ENCODE measurements around the gene UBE2J1. TPM values are rescaled to one million over a fixed set of nuclear protein-coding genes. Genes with fewer than 3 reads are reported as not detected.

Gene UBE2J1
- total RNA-seq, 1 experiment from 2014 or later: 39.4 TPM

- no peak for DNase-seq (ENCODE audit: low spot score)
Measured at GRCh38 chr6:89364586-89364985, 12.1 kb upstream of the UBE2J1 start.

GRCh38 chr6:89361171-89361570 lies 8.6 kb upstream of the UBE2J1 start:
- no peak for DNase-seq (ENCODE audit: low spot score)

GRCh38 chr6:89360415-89360999 lies 8.0 kb upstream of the UBE2J1 start:
- peak; percentile 65 for DNase-seq (ENCODE audit: low spot score)

GRCh38 chr6:89359561-89359960 lies 7.0 kb upstream of the UBE2J1 start:
- DNase-seq (ENCODE audit: low spot score): no peak

DNA sequence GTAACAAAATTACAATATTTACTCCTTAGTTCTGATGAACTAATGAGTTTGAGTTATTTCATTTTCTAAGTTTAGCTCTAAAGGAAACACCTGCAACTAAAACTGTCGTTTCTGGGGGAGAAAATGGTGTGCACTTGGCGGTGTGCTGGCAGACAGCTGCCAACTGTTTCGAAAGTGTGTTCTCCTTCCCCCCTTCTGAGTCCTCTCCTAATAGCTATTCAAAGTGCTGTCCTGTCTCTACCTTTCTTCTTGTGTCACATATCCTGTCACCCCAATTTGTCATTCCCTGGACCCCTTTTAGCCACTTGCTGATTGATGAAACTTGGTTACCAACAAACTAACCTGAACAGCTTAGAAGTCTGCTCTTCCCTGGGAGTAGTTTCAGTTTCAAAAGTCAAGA lies 4.9 kb upstream of the UBE2J1 start:
- DNase-seq (ENCODE audit: low spot score): no peak

GRCh38 chr6:89356642-89357170 lies 4.2 kb upstream of the UBE2J1 start:
- no peak for DNase-seq (ENCODE audit: low spot score)

GRCh38 chr6:89355511-89356194 lies 3.1 kb upstream of the UBE2J1 start:
- no peak for DNase-seq (ENCODE audit: low spot score)

GRCh38 chr6:89353702-89354392 lies 1.3 kb upstream of the UBE2J1 start:
- no peak for DNase-seq (ENCODE audit: low spot score)

GRCh38 chr6:89353118-89353556 lies 615 bp upstream of the UBE2J1 start:
- DNase-seq (ENCODE audit: low spot score): no peak

- DNase-seq (ENCODE audit: low spot score): no peak
Measured at GRCh38 chr6:89351671-89352277, 748 bp downstream of the UBE2J1 start.

DNA sequence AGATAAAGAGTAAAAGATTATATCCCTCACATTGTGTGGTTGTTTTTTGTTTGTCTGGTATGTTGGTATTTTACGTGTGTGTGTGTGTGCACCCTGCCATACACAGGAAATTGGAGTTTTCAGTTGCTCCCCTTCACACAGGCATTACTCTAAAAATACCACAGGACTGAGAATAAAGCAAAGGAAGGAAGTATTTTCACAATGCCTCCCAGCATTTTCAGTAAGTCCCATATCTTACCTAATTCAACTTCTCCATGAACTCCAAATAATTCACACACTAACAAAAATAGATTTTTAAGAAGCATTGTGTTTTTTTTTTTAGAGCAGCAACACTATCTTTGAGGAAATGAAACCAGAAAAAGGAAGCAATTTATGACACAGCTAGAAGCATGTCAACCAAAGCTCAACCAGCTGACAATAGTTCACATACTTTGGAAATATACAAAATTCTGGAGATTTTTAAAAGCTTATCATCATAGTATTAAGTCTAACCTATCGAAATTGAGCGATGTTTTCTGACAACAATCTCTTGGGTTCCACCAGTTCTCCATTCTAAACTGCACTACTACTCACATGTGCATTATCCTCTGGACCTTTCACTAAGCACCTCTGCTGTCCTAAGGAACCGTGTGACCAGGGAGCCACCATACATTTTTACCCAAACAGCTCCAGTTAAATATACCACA lies 2.1 kb downstream of the UBE2J1 start:
- DNase-seq (ENCODE audit: low spot score): no peak

- DNase-seq (ENCODE audit: low spot score): no peak
Measured at GRCh38 chr6:89348372-89348771, 4.2 kb downstream of the UBE2J1 start.

DNA sequence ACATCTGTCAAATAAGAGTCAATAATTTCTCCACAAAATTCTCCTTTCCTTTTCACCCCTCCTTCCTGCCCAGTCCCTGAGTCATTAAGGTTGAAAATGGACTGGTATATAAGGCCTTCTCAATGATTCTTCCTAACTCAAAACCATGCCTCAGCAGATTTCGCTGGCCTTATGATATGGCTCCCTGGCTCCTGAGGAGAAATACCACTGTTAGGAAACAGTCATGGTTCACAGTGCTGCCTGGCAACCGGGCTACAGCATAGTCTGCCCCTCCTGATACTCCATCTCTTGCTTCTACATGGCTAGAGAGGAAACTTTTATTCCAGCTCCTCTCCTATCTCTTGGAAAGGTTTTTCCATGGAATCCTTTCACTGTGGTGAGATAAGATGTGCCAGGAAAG lies 4.7 kb downstream of the UBE2J1 start:
- no peak for DNase-seq (ENCODE audit: low spot score)

DNA sequence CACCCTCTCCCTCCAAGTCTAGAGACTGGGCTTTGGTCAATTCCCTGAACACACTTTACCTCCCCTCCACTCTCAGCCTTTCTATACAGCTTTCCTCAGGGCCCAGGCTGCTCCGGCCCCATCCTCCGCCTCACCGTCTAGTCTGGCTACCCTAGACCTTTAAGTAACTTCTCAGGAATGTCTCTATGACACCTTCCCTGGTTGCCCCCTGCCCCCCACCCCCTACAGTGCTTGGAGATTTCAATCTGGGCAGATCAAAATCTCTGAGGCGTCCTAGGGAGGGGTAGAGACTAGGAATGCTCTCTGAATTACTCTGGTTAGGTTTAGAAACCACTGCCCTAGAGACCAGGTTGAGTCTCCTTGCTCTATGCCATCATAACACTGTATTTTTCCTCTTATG lies 6.1 kb downstream of the UBE2J1 start:
- DNase-seq (ENCODE audit: low spot score): no peak

GRCh38 chr6:89339565-89339964 lies 13.0 kb downstream of the UBE2J1 start:
- no peak for DNase-seq (ENCODE audit: low spot score)

DNA sequence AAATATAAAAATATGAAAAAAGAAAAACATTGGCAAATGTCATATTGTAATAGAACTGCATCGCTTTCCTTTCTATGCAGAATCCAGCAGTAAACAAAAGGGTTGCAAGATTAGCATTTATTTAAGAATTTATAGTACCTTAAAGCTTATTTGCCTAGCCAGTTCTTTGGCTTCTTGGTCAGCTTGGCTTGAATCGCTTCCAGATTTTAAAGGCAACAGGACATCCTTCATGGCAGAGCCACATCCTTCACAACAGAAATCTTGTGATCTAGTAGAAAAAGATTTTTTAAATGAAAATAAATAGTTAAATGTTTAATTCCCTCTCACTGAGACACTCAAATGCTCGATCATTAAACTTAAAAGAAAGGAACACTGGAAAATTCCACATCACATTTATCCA lies 17.4 kb downstream of the UBE2J1 start:
- no peak for DNase-seq (ENCODE audit: low spot score)

GRCh38 chr6:89330910-89331309 lies 21.6 kb downstream of the UBE2J1 start:
- no peak for DNase-seq (ENCODE audit: low spot score)

GRCh38 chr6:89328976-89329375 lies 23.5 kb downstream of the UBE2J1 start:
- DNase-seq (ENCODE audit: low spot score): no peak

DNA sequence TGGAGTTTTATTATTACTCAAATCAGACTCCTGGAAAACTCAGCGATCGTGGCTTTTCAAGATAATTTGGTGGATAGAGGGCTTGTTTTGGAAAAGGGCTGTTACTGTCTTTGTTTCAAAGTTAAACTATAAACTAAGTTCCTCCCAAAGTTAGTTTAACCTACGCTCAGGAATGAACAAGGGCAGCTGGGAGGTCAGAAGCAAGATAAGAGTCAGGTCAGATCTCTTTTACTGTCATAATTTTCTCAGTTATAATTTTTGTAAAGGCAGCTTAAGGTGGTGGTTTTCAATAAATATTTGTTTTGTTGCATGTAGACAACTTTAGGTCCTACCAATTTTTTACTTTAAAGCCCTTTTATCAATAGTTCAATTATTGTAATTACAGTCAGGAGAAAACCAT lies 28.2 kb downstream of the UBE2J1 start:
- DNase-seq (ENCODE audit: low spot score): no peak

DNA sequence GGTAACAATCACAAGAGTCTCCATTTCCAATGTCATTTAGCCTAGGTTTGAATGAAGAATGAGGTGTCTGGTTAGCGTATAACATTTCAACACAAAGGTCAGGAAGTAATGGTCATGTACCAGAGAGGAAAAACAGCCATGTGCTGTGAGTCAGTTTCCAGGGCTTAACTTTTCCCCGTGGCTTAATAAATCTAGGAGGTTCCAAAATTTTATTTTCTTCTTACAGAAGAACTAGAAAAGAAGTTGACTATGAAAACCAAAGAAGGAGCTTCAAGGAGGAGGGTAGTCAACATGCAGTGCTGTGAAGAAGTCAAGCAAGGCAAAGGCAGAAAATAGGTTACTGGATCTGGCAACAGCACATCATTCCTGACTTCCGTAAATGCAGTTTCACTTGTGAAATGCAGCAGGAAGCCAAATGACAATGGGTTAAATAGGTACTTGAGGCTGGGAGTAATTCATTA lies 29.0 kb downstream of the UBE2J1 start:
- DNase-seq (ENCODE audit: low spot score): no peak

DNA sequence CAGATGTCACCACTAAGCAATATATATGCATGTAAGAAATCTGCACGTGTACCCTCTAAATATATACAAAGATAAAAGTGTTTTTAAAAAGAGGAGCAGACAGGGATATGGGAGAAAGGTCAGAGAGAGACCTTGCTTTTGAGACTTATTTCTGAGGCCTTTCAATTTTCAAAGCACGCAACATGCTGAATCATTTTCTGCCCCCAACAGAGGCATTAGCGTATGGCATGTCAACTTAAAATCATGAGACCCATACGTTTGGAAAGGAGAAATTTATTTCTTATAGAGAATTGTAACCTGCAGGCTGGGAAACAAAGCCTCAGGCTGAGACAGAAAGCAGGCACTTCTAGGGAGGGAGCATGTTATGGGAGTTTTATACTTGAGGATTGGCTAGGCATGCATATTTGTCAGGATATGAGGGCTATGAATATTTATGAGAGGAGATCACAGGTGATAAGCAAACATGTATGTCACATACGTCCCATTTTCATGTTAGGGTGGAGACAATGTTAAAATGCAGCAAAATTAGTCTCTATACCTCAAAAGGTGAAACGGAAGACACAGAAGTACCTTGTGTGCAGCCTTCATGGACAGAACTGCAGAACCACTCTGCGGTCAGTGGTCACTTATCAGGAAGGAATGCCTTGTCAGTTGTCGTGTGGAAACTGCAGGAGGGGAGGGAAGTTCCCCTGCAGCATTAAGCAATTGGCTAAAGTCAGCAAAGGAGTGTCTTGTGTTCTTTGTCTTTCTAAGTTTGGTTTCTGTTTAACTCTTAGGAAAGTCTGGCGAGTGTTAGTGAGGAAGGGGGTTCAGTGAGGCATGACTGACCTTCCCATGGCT lies 31.2 kb downstream of the UBE2J1 start:
- no peak for DNase-seq (ENCODE audit: low spot score)

Measured in A172 (cell line).